ENCODE measurements around the gene SLC7A1.

GRCh38 chr13:29535663-29536655 is 59.5 kb downstream of the SLC7A1 start:
- TF ChIP-seq CTCF (conservative IDR thresholded peaks at IDR 0.05) (no peak), ZFX (IDR thresholded peaks at IDR 0.05) (no peak)

All from C4-2B (cell line).